Activated B cell treated with CpG ODN at 0.5 μM for 24 hours (primary cell): ENCODE results near the gene MUSTN1. TPM values are rescaled to one million over a fixed set of nuclear protein-coding genes. Genes with fewer than 3 reads are reported as not detected.

Source experiments
- ATAC-seq: fragments of 200-7000 bp; cut with Tn5 transposase; one replicate; pipeline ENCODE4 v1.10.0; 2021; ENCODE audit warnings: low read depth, mild to moderate bottlenecking, moderate library complexity
- CTCF ChIA-PET: fragments of 350-600 bp; sonication (Branson Sonifier 250); formaldehyde crosslinking; loops from one replicate; lab custom pipeline; 2021; ENCODE audit warnings: antibody characterized with exemption; lab: Charles Lee
- POLR2A ChIA-PET: fragments of 350-600 bp; sonication (Branson Sonifier 250); formaldehyde crosslinking; loops from one replicate; lab custom pipeline; 2021; ENCODE audit warnings: antibody characterized with exemption; lab: Charles Lee
- DNase-seq: peaks from one replicate; pipeline ENCODE4 v3.0.0; 2022
- H3K27ac Mint-ChIP-seq: one replicate; pipeline ENCODE4 v1.8.0; 2020; ENCODE audit warnings: mixed read lengths
- H3K27me3 Mint-ChIP-seq: one replicate; pipeline ENCODE4 v1.8.0; 2021; ENCODE audit warnings: mixed read lengths
- H3K36me3 Mint-ChIP-seq: one replicate; pipeline ENCODE4 v1.8.0; 2021; ENCODE audit warnings: low read depth, mixed read lengths
- H3K4me1 Mint-ChIP-seq: one replicate; pipeline ENCODE4 v1.8.0; 2021; ENCODE audit warnings: mixed read lengths
- H3K4me3 Mint-ChIP-seq: one replicate; pipeline ENCODE4 v1.8.0; 2020; ENCODE audit warnings: mild to moderate bottlenecking, mixed read lengths
- H3K9me3 Mint-ChIP-seq: one replicate; pipeline ENCODE4 v1.8.0; 2020; ENCODE audit warnings: mixed read lengths
- intact Hi-C: fragments of 100-400 bp; cut with micrococcal nuclease; formaldehyde crosslinking; loops from one replicate; pipeline ENCODE4 v1.15.1; 2024
- total RNA-seq: library from RNA; stranded (reverse); gene quantifications from 2 replicates; pipeline ENCODE4 v1.2.3, GENCODE V29; 2022
- TF ChIP-seq, protein P1 (sequence below): fragments of 200-600 bp; IDR thresholded peaks from one replicate; pipeline ENCODE4 v1.8.0; 2022; ENCODE audit warnings: antibody characterized with exemption, mild to moderate bottlenecking

The MUSTN1 gene
- total RNA-seq, 1 donor from 2014 or later, result 1.6 TPM

DNA sequence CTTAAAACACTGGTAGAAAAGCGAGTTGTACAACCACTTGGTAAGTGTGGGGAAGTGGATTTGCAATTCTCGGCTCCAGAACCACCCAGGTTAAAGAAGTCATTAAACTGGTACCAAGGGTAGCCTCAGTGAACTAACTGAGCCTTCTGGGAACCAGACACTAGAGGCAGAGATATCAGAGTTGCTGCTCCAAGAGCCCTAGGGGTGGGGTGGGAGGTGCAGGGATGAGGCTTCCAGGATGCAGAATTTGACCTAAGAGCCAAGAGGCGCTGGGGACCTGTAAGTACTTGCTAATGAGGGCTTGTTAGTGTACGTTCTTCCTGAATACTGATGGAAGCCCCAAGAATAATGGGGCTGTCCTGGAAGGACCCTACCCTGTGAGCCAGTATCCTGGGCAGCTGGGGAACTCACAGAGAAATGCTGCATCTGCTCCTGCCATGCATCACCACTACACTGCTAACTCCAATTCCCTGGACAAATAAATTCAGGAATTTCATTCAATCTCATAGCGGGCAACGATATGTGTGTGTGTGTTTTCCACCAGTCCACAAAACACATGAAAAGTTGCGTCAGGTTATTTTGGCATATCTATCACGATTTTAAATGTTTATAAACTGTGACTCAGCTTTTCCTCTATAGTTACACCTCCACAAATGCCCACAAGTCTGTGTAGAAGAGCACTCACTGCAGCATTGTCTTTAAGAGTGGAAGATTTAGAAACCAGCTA is 38.8 kb upstream of the MUSTN1 start:
- peaks cover 2% of the 10 kb centered on the region for H3K36me3 Mint-ChIP-seq
- CTCF ChIA-PET, result no interaction called here
- intact Hi-C loops, result no loop called here
- ATAC-seq (no peak), DNase-seq (no peak)
- no peak overlapping the region for H3K4me3 Mint-ChIP-seq
- no peaks in the 10 kb centered on the region for H3K9me3 Mint-ChIP-seq
- H3K27ac Mint-ChIP-seq, result no peak overlapping the region
- TF ChIP-seq, protein P1, sequence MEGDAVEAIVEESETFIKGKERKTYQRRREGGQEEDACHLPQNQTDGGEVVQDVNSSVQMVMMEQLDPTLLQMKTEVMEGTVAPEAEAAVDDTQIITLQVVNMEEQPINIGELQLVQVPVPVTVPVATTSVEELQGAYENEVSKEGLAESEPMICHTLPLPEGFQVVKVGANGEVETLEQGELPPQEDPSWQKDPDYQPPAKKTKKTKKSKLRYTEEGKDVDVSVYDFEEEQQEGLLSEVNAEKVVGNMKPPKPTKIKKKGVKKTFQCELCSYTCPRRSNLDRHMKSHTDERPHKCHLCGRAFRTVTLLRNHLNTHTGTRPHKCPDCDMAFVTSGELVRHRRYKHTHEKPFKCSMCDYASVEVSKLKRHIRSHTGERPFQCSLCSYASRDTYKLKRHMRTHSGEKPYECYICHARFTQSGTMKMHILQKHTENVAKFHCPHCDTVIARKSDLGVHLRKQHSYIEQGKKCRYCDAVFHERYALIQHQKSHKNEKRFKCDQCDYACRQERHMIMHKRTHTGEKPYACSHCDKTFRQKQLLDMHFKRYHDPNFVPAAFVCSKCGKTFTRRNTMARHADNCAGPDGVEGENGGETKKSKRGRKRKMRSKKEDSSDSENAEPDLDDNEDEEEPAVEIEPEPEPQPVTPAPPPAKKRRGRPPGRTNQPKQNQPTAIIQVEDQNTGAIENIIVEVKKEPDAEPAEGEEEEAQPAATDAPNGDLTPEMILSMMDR, result no peak
- H3K4me1 Mint-ChIP-seq, result peaks cover 8% of the 10 kb centered on the region
- no peaks in the 10 kb centered on the region for H3K27me3 Mint-ChIP-seq
- POLR2A ChIA-PET, result no interaction called here

DNA sequence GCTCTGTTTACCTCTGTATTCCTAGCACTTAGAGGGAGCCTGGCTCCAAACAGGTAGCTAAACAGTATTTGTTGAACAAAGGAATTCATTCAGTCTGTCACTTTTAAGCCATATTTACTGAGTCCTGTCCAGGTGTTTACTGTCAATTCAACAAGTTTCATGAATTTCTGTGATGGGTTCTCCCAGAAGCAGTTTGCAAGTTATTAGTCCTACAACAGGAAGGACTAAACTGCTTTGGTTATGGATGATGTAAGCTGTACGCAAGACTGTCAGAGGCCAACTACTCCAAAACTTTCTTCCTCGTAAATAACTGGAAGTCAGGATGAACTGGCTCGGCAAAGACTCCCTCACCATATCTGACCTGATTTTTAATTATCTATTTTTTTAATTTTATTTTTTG is 37.4 kb upstream of the MUSTN1 start:
- no peaks in the 10 kb centered on the region for H3K27me3 Mint-ChIP-seq
- intact Hi-C loops, result no loop called here

DNA sequence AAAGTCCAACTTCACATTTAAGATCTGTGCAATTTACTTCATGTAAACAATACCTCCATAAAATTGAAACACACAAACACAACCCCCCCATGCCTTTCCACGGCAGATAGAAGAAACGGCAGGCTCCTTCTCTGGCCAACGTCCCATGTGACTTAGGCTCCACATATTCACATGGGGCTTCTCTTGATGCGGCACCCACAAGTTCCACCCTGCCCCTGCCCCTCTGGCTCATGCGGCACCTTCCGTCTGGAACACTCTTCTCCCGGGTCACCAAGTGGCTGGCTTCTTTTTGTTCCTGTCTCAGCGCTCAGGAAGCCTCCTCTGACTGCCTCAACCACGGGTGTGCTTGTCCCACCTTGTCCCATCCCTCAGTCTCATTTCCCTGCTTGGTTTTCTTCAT is 36.9 kb upstream of the MUSTN1 start:
- no peaks in the 10 kb centered on the region for H3K27me3 Mint-ChIP-seq
- H3K4me1 Mint-ChIP-seq, result peaks cover 8% of the 10 kb centered on the region
- intact Hi-C loops, result no loop called here
- TF ChIP-seq, protein P1, result no peak
- DNase-seq, result no peak
- no peaks in the 10 kb centered on the region for H3K9me3 Mint-ChIP-seq
- CTCF ChIA-PET, result interaction anchor here (0.7 kb wide), 1 partner anchor 9 kb away, joined by 3 read pairs; no protein-coding TSS in a partner anchor
- no peak overlapping the region for H3K4me3 Mint-ChIP-seq
- ATAC-seq, result no peak
- H3K27ac Mint-ChIP-seq, result no peak overlapping the region
- peaks cover 6% of the 10 kb centered on the region for H3K36me3 Mint-ChIP-seq
- POLR2A ChIA-PET, result no interaction called here

More for the DNA sequence above, 37.4 kb upstream of the MUSTN1 start:
- H3K4me3 Mint-ChIP-seq, result no peak overlapping the region
- peaks cover 6% of the 10 kb centered on the region for H3K36me3 Mint-ChIP-seq
- no peak for ATAC-seq
- no peaks in the 10 kb centered on the region for H3K9me3 Mint-ChIP-seq
- TF ChIP-seq, protein P1, result no peak
- no peak for DNase-seq
- POLR2A ChIA-PET, result no interaction called here
- H3K4me1 Mint-ChIP-seq, result peaks cover 8% of the 10 kb centered on the region
- CTCF ChIA-PET, result interaction anchor here (0.7 kb wide), 1 partner anchor 8 kb away, joined by 3 read pairs; no protein-coding TSS in a partner anchor
- no peak overlapping the region for H3K27ac Mint-ChIP-seq

DNA sequence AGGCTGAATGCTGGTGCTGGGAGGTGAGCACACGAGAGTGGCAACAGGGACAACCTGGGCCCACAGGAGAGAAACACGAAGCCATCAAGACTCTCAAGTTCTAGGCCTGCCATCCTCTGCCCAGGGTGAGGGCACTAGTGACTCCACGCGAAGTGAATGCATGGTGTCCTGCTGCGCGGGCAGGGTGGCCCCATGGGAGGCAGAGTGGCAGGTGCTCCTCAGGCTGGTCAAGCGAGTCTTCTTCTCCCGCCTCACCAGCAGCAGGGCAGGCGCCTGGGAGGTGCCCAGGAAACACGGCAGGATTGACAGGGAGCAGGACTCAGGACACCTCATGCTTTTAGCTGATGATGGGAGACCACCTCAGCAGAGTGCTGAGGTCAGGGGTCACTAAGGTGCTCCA is 35.7 kb upstream of the MUSTN1 start:
- intact Hi-C loops, result no loop called here
- no peak for ATAC-seq

DNA sequence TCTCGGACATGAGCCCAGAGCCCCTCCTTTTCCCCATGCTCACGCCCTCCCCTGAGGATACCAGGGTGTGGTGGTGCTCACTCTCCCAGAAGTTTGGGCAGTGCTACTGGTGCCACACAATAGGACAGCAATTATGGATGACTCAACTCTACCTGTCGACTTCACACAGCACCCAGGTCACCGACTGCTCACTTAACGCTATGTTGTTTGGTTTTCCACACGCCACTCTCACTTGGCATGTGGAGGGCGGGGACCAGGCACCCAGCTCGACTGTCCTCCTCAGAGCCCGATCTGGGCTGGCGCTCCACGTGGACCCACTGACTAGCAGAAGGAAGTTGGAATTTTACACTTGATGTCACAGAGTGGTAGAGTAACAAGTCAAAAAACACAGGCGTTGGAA is 31.6 kb upstream of the MUSTN1 start:
- DNase-seq (no peak), ATAC-seq (no peak)
- intact Hi-C loops, result no loop called here
- Mint-ChIP-seq H3K27me3 (no peaks in the 10 kb centered on the region), H3K4me1 (no peaks in the 10 kb centered on the region), H3K36me3 (peaks cover 26% of the 10 kb centered on the region), H3K9me3 (peaks cover 16% of the 10 kb centered on the region), H3K4me3 (no peak overlapping the region), H3K27ac (no peak overlapping the region)
- ChIA-PET POLR2A (no interaction called here), CTCF (no interaction called here)
- TF ChIP-seq, protein P1, result no peak

More for the DNA sequence above, 35.7 kb upstream of the MUSTN1 start:
- no peak overlapping the region for H3K4me3 Mint-ChIP-seq
- CTCF ChIA-PET, result no interaction called here
- peaks cover 10% of the 10 kb centered on the region for H3K36me3 Mint-ChIP-seq
- H3K27me3 Mint-ChIP-seq, result no peaks in the 10 kb centered on the region
- no peak for DNase-seq
- POLR2A ChIA-PET, result no interaction called here
- H3K27ac Mint-ChIP-seq, result no peak overlapping the region
- H3K4me1 Mint-ChIP-seq, result peaks cover 8% of the 10 kb centered on the region
- H3K9me3 Mint-ChIP-seq, result peaks cover 4% of the 10 kb centered on the region
- TF ChIP-seq, protein P1, result no peak
